ENCODE data around the gene ZNF217. TPM values are rescaled to one million over a fixed set of nuclear protein-coding genes. Genes with fewer than 3 reads are reported as not detected.
"Not testable (repeated sequence)": the region's sequence is repeated elsewhere in the genome, so short reads cannot be mapped to it uniquely, and the experiment has no call there.

The ZNF217 gene
- total RNA-seq, 2 experiments from 2014 or later: 133 to 144 TPM

- Mint-ChIP-seq H3K4me1 (peaks cover 79% of the 10 kb centered on the region), H3K27me3 (no peaks in the 10 kb centered on the region), H3K27ac (peak overlapping the region; percentile 47), H3K4me3 (peak overlapping the region; percentile 96), H3K36me3 (peaks cover 76% of the 10 kb centered on the region), H3K9me3 (no peaks in the 10 kb centered on the region)
- POLR2A ChIA-PET: interaction anchor here (0.7 kb wide), 1 partner anchor 22 kb away, joined by 4 read pairs; no protein-coding TSS in a partner anchor
- ATAC-seq (ENCODE audit: low read depth) (no peak), DNase-seq (no peak)
These were observed 18.8 kb downstream of the ZNF217 start for GRCh38 chr20:53574819-53575218.

- no peak for ATAC-seq (ENCODE audit: low read depth)
- H3K27me3 Mint-ChIP-seq: no peaks in the 10 kb centered on the region
- H3K4me1 Mint-ChIP-seq: peaks cover 81% of the 10 kb centered on the region
- POLR2A ChIA-PET: interaction anchor here (0.7 kb wide), 1 partner anchor 22 kb away, joined by 4 read pairs; no protein-coding TSS in a partner anchor
- H3K9me3 Mint-ChIP-seq: no peaks in the 10 kb centered on the region
- peaks cover 76% of the 10 kb centered on the region for H3K36me3 Mint-ChIP-seq
- peak overlapping the region; percentile 26 for H3K27ac Mint-ChIP-seq
- no peak for DNase-seq
- peak overlapping the region; percentile 96 for H3K4me3 Mint-ChIP-seq
These were observed 19.3 kb downstream of the ZNF217 start for GRCh38 chr20:53574259-53574789.

- H3K27ac Mint-ChIP-seq: peak overlapping the region; percentile 51
- POLR2A ChIA-PET: interaction anchor here (0.6 kb wide), 1 partner anchor 104 kb away, joined by 3 read pairs; no protein-coding TSS in a partner anchor
- no peaks in the 10 kb centered on the region for H3K9me3 Mint-ChIP-seq
- H3K36me3 Mint-ChIP-seq: peaks cover 68% of the 10 kb centered on the region
- H3K4me1 Mint-ChIP-seq: peaks cover 69% of the 10 kb centered on the region
- H3K4me3 Mint-ChIP-seq: peak overlapping the region; percentile 44
- no peak for ATAC-seq (ENCODE audit: low read depth)
- no peaks in the 10 kb centered on the region for H3K27me3 Mint-ChIP-seq
- no peak for DNase-seq
These were observed 21.9 kb downstream of the ZNF217 start for GRCh38 chr20:53571555-53572286.

- no peaks in the 10 kb centered on the region for H3K27me3 Mint-ChIP-seq
- H3K4me1 Mint-ChIP-seq: peaks cover 59% of the 10 kb centered on the region
- no peaks in the 10 kb centered on the region for H3K9me3 Mint-ChIP-seq
- ATAC-seq (ENCODE audit: low read depth) (no peak), DNase-seq (no peak)
- no peak overlapping the region for H3K27ac Mint-ChIP-seq
- H3K4me3 Mint-ChIP-seq: no peak overlapping the region
- POLR2A ChIA-PET: no interaction called here
- H3K36me3 Mint-ChIP-seq: peaks cover 62% of the 10 kb centered on the region
These were observed 23.0 kb downstream of the ZNF217 start for GRCh38 chr20:53570446-53571276.

GRCh38 chr20:53569606-53570307 lies 23.9 kb downstream of the ZNF217 start:
- ATAC-seq (ENCODE audit: low read depth) (no peak), DNase-seq (no peak)
- Mint-ChIP-seq H3K36me3 (peaks cover 62% of the 10 kb centered on the region), H3K27me3 (no peaks in the 10 kb centered on the region), H3K9me3 (no peaks in the 10 kb centered on the region), H3K4me1 (peaks cover 51% of the 10 kb centered on the region), H3K27ac (no peak overlapping the region), H3K4me3 (no peak overlapping the region)
- POLR2A ChIA-PET: no interaction called here

GRCh38 chr20:53569005-53569404 lies 24.6 kb downstream of the ZNF217 start:
- Mint-ChIP-seq H3K9me3 (no peaks in the 10 kb centered on the region), H3K27ac (no peak overlapping the region), H3K4me1 (peaks cover 47% of the 10 kb centered on the region), H3K4me3 (no peak overlapping the region), H3K36me3 (peaks cover 55% of the 10 kb centered on the region), H3K27me3 (no peaks in the 10 kb centered on the region)
- DNase-seq (no peak), ATAC-seq (ENCODE audit: low read depth) (no peak)
- POLR2A ChIA-PET: no interaction called here

- Mint-ChIP-seq H3K4me3 (no peak overlapping the region), H3K4me1 (peaks cover 45% of the 10 kb centered on the region), H3K9me3 (no peaks in the 10 kb centered on the region), H3K27me3 (no peaks in the 10 kb centered on the region), H3K36me3 (peaks cover 50% of the 10 kb centered on the region), H3K27ac (no peak overlapping the region)
- POLR2A ChIA-PET: interaction anchor here (1.0 kb wide), 1 partner anchor 13 kb away, joined by 3 read pairs; no protein-coding TSS in a partner anchor
- no peak for ATAC-seq (ENCODE audit: low read depth)
- DNase-seq: no peak
These were observed 25.3 kb downstream of the ZNF217 start for GRCh38 chr20:53568351-53568750.

- no peak overlapping the region for H3K4me3 Mint-ChIP-seq
- H3K27me3 Mint-ChIP-seq: no peaks in the 10 kb centered on the region
- DNase-seq: no peak
- peaks cover 39% of the 10 kb centered on the region for H3K4me1 Mint-ChIP-seq
- H3K9me3 Mint-ChIP-seq: no peaks in the 10 kb centered on the region
- peaks cover 48% of the 10 kb centered on the region for H3K36me3 Mint-ChIP-seq
- no peak for ATAC-seq (ENCODE audit: low read depth)
- no peak overlapping the region for H3K27ac Mint-ChIP-seq
- POLR2A ChIA-PET: interaction anchor here (1.0 kb wide), 1 partner anchor 14 kb away, joined by 3 read pairs; no protein-coding TSS in a partner anchor
These were observed 26.2 kb downstream of the ZNF217 start for GRCh38 chr20:53567379-53567917.

GRCh38 chr20:53566623-53567022 lies 27.0 kb downstream of the ZNF217 start:
- POLR2A ChIA-PET: interaction anchor here (0.6 kb wide), 2 partner anchors 11 to 341 kb away, joined by 3 read pairs; no protein-coding TSS in a partner anchor
- H3K4me3 Mint-ChIP-seq; ATAC-seq (ENCODE audit: low read depth); H3K27ac Mint-ChIP-seq; H3K27me3 Mint-ChIP-seq; H3K9me3 Mint-ChIP-seq; DNase-seq: not testable (repeated sequence)
- Mint-ChIP-seq H3K36me3 (peaks cover 40% of the 10 kb centered on the region), H3K4me1 (peaks cover 31% of the 10 kb centered on the region)

- ATAC-seq (ENCODE audit: low read depth): no peak
- peaks cover 20% of the 10 kb centered on the region for H3K4me1 Mint-ChIP-seq
- peaks cover 41% of the 10 kb centered on the region for H3K36me3 Mint-ChIP-seq
- no peak for DNase-seq
- H3K27ac Mint-ChIP-seq: peak overlapping the region; percentile 30
- POLR2A ChIA-PET: no interaction called here
- no peaks in the 10 kb centered on the region for H3K27me3 Mint-ChIP-seq
- no peaks in the 10 kb centered on the region for H3K9me3 Mint-ChIP-seq
- no peak overlapping the region for H3K4me3 Mint-ChIP-seq
These were observed 28.4 kb downstream of the ZNF217 start for GRCh38 chr20:53565254-53565653.

- not testable (repeated sequence) for H3K4me1 Mint-ChIP-seq, H3K27me3 Mint-ChIP-seq, H3K4me3 Mint-ChIP-seq, H3K9me3 Mint-ChIP-seq, H3K27ac Mint-ChIP-seq, DNase-seq
- H3K36me3 Mint-ChIP-seq: peaks cover 27% of the 10 kb centered on the region
- POLR2A ChIA-PET: interaction anchor here (0.7 to 1.3 kb wide), 2 partner anchors 32 to 189 kb away, joined by 3 to 5 read pairs; partner anchors contain the start of gene ZNF217
- peak; percentile 21 for ATAC-seq (ENCODE audit: low read depth)
These were observed 31.4 kb downstream of the ZNF217 start for GRCh38 chr20:53562104-53562764.

- ATAC-seq (ENCODE audit: low read depth): no peak
- no peak for DNase-seq
- no peak overlapping the region for H3K4me3 Mint-ChIP-seq
- H3K4me1 Mint-ChIP-seq: peaks cover 4% of the 10 kb centered on the region
- POLR2A ChIA-PET: no interaction called here
- H3K27ac Mint-ChIP-seq: no peak overlapping the region
- no peaks in the 10 kb centered on the region for H3K9me3 Mint-ChIP-seq
- no peaks in the 10 kb centered on the region for H3K27me3 Mint-ChIP-seq
- peaks cover 29% of the 10 kb centered on the region for H3K36me3 Mint-ChIP-seq
These were observed 32.1 kb downstream of the ZNF217 start for GRCh38 chr20:53561505-53561904.

Measured in activated naive CD8-positive, alpha-beta T cell treated with anti-CD3 and anti-CD28 coated beads, Interleukin-2, amount 10 ng/mL, durations not matched to agents 7 days and 5 days (primary cell).